ENCODE data around the gene CFAP47. TPM values are rescaled to one million over a fixed set of nuclear protein-coding genes. Genes with fewer than 3 reads are reported as not detected.

Gene CFAP47
- total and polyA plus RNA-seq, 9 of the 15 experiments (the other 6 are each of a cell fraction or from before 2014, with no cell fraction given) = 0.06 to 0.29 (median 0.13) TPM

DNA sequence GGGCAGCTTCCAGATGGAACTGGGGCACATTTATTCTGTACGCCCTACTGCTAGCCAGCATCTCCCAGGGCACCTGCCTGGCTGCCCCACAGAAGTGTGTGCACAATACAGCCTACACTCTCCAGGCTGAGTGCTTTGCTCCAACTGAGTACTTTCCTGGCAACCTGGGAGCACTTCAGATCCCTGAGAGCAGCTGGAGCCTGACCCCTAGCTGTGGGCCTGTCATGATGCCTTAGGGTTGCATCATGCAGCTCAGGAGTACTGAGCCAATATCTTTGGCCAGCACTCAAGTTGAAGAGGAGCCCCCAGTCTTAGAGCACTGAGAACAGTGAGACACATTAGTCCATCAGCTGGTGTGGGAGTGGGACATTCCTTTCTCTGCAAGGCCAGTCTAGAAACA is 321.9 kb downstream of the CFAP47 start:
- no peak overlapping the region for H3K4me3 ChIP-seq
- FAIRE-seq (no peak), ATAC-seq (no peak), DNase-seq (ENCODE audit: extremely low read depth in 1 of 4, low spot score in 3 of 4) (no peak)
- H3K9me3 ChIP-seq (replicated peaks; ENCODE audit: control insufficient read depth, insufficient read depth, low read depth, low read length) = no peaks in the 10 kb centered on the region
- no TSS peak for BruUV-seq (replicated peaks)
- in situ Hi-C loops (cut with MboI) = no loop called here
- ChIA-PET POLR2A (no interaction called here), CTCF (ENCODE audit: low intra/inter-chr PET ratio) (no interaction called here)
- 0% methylated on average over 1 of the region's 1 CpG for WGBS (ENCODE audit: insufficient coverage, low coverage, missing lambda C conversion rate)
- no peak overlapping the region for H3K9ac ChIP-seq (ENCODE audit: insufficient read depth in 1 of 2, low read depth in 2 of 2, low read length in 2 of 2)
- H3K4me2 ChIP-seq (ENCODE audit: insufficient read depth, low read length) = no peak overlapping the region
- no peak overlapping the region for H2AFZ ChIP-seq (ENCODE audit: low read depth, low read length)
- no peaks in the 10 kb centered on the region for H3K4me1 ChIP-seq (replicated peaks in 1 of 2; ENCODE audit: control insufficient read depth in 2 of 2, insufficient read depth in 2 of 2, low read length in 2 of 2)
- intact Hi-C loops (cut with micrococcal nuclease) = no loop called here
- no peaks in the 10 kb centered on the region for H3K27me3 ChIP-seq (ENCODE audit: control insufficient read depth in 2 of 2, insufficient read depth in 2 of 2, low read length in 2 of 2)
- H4K20me1 ChIP-seq (replicated peaks; ENCODE audit: control insufficient read depth, insufficient read depth, low read length) = no peaks in the 10 kb centered on the region
- no peak overlapping the region for H3K27ac ChIP-seq (ENCODE audit: extremely low read depth, low read depth, low read length)
- no peaks in the 10 kb centered on the region for H3K79me2 ChIP-seq (ENCODE audit: control insufficient read depth, insufficient read depth, low read length)
- H3K36me3 ChIP-seq (ENCODE audit: control insufficient read depth, insufficient read depth, low read length) = no peaks in the 10 kb centered on the region
- H3K9me1 ChIP-seq (ENCODE audit: control insufficient read depth, insufficient read depth, low read length) = no peaks in the 10 kb centered on the region
- TF ChIP-seq EZH2 (IDR thresholded peaks at IDR 0.05; ENCODE audit: borderline replicate concordance, low read depth, low read length) (no peak), RBM39 (optimal IDR thresholded peaks at IDR 0.05; ENCODE audit: low read depth, low read length) (no peak), ATF4 (CRISPR knock-in tag; IDR thresholded peaks at IDR 0.05) (no peak)
- TF ChIP-seq, protein P1, sequence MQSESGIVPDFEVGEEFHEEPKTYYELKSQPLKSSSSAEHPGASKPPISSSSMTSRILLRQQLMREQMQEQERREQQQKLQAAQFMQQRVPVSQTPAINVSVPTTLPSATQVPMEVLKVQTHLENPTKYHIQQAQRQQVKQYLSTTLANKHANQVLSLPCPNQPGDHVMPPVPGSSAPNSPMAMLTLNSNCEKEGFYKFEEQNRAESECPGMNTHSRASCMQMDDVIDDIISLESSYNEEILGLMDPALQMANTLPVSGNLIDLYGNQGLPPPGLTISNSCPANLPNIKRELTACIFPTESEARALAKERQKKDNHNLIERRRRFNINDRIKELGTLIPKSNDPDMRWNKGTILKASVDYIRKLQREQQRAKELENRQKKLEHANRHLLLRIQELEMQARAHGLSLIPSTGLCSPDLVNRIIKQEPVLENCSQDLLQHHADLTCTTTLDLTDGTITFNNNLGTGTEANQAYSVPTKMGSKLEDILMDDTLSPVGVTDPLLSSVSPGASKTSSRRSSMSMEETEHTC (IDR thresholded peaks at IDR 0.05) = no peak

Data from K562 (cell line).